ENCODE results near the gene SMOC2. TPM values are rescaled to one million over a fixed set of nuclear protein-coding genes. Genes with fewer than 3 reads are reported as not detected.

The SMOC2 gene
- total and polyA plus RNA-seq, 8 donors, result 7.1 to 18.8 (median 9.5) TPM

DNA sequence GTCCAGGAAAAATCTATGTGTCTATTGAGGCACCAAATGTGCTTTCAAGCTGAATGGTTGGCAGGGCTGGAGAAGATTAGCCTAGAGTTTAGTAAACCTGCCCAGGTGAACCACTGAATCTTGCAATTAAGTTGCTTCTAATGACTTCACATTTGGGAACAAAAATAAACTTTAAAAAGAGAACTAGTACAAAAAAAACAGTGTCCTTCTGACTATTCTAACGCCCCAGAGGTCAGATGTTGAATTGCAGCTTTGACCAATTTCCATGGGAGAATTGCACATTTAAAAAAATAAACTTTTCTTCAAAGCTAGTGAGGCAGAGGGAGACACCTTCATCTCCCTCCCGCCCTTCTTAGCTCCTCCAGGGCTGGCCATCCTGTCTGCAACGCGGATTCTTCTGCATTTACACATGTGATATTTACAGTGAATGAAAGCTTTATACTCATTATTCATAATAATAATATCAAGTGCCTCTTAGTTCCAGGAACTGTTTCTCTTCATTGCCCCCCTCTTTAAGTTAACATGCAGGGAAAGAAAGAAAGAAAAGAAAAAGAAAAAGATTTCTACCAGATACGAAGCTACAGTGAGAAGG lies 270.2 kb downstream of the SMOC2 start:
- Histone ChIP-seq H3K36me3 (no peaks in the 10 kb centered on the region), H3K4me1 (no peaks in the 10 kb centered on the region), H3K27me3 (peaks cover 0 to 40% of the 10 kb centered on the region in 2 donors), H3K27ac (no peak overlapping the region), H3K9me3 (no peaks in the 10 kb centered on the region), H3K4me3 (no peak overlapping the region)
- no peak for DNase-seq
- intact Hi-C loops (cut with DNase I), result no loop called here
- TF ChIP-seq, protein P1, sequence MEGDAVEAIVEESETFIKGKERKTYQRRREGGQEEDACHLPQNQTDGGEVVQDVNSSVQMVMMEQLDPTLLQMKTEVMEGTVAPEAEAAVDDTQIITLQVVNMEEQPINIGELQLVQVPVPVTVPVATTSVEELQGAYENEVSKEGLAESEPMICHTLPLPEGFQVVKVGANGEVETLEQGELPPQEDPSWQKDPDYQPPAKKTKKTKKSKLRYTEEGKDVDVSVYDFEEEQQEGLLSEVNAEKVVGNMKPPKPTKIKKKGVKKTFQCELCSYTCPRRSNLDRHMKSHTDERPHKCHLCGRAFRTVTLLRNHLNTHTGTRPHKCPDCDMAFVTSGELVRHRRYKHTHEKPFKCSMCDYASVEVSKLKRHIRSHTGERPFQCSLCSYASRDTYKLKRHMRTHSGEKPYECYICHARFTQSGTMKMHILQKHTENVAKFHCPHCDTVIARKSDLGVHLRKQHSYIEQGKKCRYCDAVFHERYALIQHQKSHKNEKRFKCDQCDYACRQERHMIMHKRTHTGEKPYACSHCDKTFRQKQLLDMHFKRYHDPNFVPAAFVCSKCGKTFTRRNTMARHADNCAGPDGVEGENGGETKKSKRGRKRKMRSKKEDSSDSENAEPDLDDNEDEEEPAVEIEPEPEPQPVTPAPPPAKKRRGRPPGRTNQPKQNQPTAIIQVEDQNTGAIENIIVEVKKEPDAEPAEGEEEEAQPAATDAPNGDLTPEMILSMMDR (IDR thresholded peaks at IDR 0.05), result peak; percentile 19 to 42
- ATAC-seq, result no peak

DNA sequence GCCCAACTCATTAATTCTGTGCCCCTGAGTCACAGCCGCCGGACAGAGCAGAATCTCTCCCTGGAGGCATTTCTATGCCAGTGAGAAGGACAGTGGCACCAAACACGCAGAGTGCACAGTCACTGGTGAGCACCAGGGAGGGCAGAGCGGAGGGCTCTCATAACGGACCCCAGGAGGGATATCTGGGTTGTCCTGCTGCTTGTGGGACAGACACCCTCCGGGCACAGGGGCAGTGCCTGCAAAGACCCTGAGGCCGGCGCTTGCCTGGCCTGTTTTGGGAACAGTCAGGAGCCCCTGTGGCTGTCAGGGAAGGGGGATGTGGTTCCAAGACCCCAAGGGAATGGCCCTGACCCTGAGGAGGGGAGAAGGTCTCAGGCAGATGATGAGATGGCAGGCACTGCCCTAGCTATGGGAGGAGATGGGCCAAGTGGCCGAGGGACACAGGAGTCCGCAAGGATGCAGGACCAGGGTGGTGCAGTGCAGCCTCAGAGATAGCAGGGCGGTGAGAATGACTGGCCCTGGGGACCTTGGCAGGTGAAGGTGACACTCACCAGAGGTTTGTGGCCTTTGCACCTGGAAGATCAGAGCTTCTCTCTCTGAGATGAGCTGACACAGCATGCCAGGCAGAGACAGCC lies 270.8 kb downstream of the SMOC2 start:
- Histone ChIP-seq H3K27ac (no peak overlapping the region), H3K4me1 (no peaks in the 10 kb centered on the region), H3K4me3 (no peak overlapping the region), H3K9me3 (no peaks in the 10 kb centered on the region), H3K27me3 (peaks cover 0 to 47% of the 10 kb centered on the region in 2 donors), H3K36me3 (no peaks in the 10 kb centered on the region)
- no peak for ATAC-seq
- DNase-seq, result peak in 1 of 4 donors; percentile 19
- intact Hi-C loops (cut with DNase I), result no loop called here
- TF ChIP-seq, protein P1 (IDR thresholded peaks at IDR 0.05), result no peak

DNA sequence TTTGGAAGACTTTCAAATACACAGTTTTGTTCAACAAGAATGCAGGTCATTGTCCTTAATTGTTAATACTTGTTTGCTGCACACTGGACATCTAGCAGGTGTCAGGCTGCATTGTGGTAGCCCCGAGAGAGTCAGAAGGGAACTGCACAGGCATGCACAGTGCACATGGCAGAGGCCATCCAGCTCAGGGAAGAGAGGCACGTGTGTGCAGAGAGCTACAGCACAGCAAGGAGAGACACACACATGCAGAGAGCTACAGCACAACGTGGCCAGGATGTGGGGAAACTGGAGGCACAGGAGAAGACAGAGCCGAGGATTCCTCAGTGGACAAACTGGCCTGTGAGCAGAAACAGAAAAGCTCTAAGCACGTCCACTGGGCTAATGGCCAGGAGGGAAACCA lies 272.0 kb downstream of the SMOC2 start:
- ATAC-seq, result no peak
- H3K9me3 ChIP-seq, result no peaks in the 10 kb centered on the region
- no peaks in the 10 kb centered on the region for H3K36me3 ChIP-seq
- peak in 1 of 4 donors; percentile 8 for DNase-seq
- H3K4me1 ChIP-seq, result no peaks in the 10 kb centered on the region
- H3K4me3 ChIP-seq, result no peak overlapping the region
- no peak overlapping the region for H3K27ac ChIP-seq
- peaks cover 0 to 50% of the 10 kb centered on the region in 2 donors for H3K27me3 ChIP-seq
- TF ChIP-seq, protein P1 (IDR thresholded peaks at IDR 0.05), result no peak
- intact Hi-C loops (cut with DNase I), result no loop called here

DNA sequence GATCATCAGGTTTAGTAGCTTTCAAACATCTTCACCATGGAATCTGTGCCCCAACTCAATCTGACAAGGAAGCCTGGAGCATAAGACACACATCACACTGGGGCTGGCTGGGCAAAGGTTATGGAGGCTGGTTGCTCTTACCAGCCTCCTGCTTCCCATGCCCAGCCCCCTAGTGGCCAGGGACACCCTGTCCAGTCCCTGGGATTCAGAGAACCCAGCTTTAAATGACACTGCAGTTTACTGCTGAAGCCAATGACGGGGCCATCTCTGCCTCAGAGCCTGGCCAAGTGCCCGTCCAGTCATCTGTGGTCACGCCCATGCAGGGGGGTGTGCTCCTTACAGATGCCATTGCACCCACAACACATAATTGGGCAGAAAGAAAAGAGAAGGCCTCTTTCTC lies 272.9 kb downstream of the SMOC2 start:
- ATAC-seq (peak; percentile 61), DNase-seq (peak in 2 of 4 donors; percentile 21 to 24)
- H3K36me3 ChIP-seq, result no peaks in the 10 kb centered on the region
- H3K27me3 ChIP-seq, result peaks cover 0 to 53% of the 10 kb centered on the region in 2 donors
- H3K9me3 ChIP-seq, result no peaks in the 10 kb centered on the region
- intact Hi-C loops (cut with DNase I), result no loop called here
- no peaks in the 10 kb centered on the region for H3K4me1 ChIP-seq
- H3K4me3 ChIP-seq, result no peak overlapping the region
- no peak overlapping the region for H3K27ac ChIP-seq
- TF ChIP-seq, protein P1 (IDR thresholded peaks at IDR 0.05), result peak in 1 of 2 donors; percentile 13

DNA sequence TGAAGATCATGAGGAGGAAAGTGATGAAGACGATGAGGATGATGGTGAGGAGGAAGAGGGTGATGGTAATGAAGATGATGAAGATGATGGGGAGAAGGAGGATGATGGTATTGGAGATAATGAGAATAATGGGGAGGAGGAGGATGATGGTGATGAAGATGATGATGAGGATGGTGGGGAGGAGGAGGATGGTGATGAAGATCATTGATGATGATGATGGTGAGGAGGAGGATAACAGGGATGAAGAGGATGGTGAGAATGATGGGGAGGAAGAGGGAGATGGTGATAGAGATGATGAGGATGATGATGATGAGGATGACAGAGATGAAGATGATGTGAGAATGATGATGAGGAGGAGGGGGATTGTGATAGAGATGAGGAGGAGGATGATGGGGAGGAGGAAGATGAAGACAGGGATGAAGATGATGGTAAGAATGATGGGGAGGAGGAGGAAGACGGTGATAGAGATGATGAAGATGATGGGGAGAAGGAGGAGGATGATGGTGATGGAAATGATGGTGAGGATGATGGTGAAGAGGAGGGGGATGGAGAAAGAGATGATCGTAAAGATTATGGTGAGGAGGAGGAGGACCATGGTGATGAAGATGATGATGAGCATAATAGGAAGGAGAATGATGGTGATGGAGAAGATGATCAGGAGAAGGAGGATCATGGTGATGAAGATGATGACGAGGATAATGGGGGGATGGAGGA lies 273.7 kb downstream of the SMOC2 start:
- Histone ChIP-seq H3K27ac (no peak overlapping the region), H3K36me3 (no peaks in the 10 kb centered on the region), H3K4me3 (no peak overlapping the region), H3K27me3 (peaks cover 0 to 56% of the 10 kb centered on the region in 2 donors), H3K9me3 (peaks cover 0 to 2% of the 10 kb centered on the region in 2 donors), H3K4me1 (no peaks in the 10 kb centered on the region)
- ATAC-seq, result no peak
- TF ChIP-seq, protein P1 (IDR thresholded peaks at IDR 0.05), result no peak
- intact Hi-C loops (cut with DNase I), result no loop called here
- DNase-seq, result no peak
